Hematopoietic multipotent progenitor cell (in vitro differentiated cells): ENCODE data around the gene TRIM45. TPM values are rescaled to one million over a fixed set of nuclear protein-coding genes. Genes with fewer than 3 reads are reported as not detected.
"Not testable (repeated sequence)": the region's sequence is repeated elsewhere in the genome, so short reads cannot be mapped to it uniquely, and the experiment has no call there.

Experiments
- DNase-seq, 3 donors: peaks; one replicate each; pipeline ENCODE4 v3.0.0-alpha.2; 2011 to 2015; ENCODE audit warnings: low read depth in 2 of 3, low spot score in 2 of 3
- total RNA-seq: library from RNA; depleted of rRNA; stranded (reverse); fragments of >200 nt; gene quantifications from one replicate; pipeline ENCODE4 v1.2.3, GENCODE V29; 2012

TRIM45 gene
- total RNA-seq, 1 donor = 7.0 TPM

GRCh38 chr1:117136749-117137148 lies 15.2 kb upstream of the TRIM45 start:
- no peak for DNase-seq

GRCh38 chr1:117135329-117135728 lies 13.8 kb upstream of the TRIM45 start:
- no peak for DNase-seq

GRCh38 chr1:117130526-117130925 lies 9.0 kb upstream of the TRIM45 start:
- no peak for DNase-seq

- DNase-seq = peak in 1 of 3 donors; percentile 71
Measured at GRCh38 chr1:117128323-117129079, 7.0 kb upstream of the TRIM45 start.

- DNase-seq = no peak
Measured at GRCh38 chr1:117127795-117128194, 6.2 kb upstream of the TRIM45 start.

- DNase-seq = no peak
Measured at GRCh38 chr1:117124661-117125060, 3.1 kb upstream of the TRIM45 start.

- no peak for DNase-seq
Measured at GRCh38 chr1:117123274-117123673, 1.7 kb upstream of the TRIM45 start.

- no peak for DNase-seq
Measured at GRCh38 chr1:117122330-117123025, 929 bp upstream of the TRIM45 start.

- no peak for DNase-seq
Measured at GRCh38 chr1:117120774-117121588, 568 bp downstream of the TRIM45 start.

- DNase-seq = not testable (repeated sequence)
Measured at GRCh38 chr1:117119144-117119543, 2.4 kb downstream of the TRIM45 start.

GRCh38 chr1:117118137-117118536 lies 3.4 kb downstream of the TRIM45 start:
- no peak for DNase-seq

- no peak for DNase-seq
Measured at GRCh38 chr1:117117697-117118096, 3.9 kb downstream of the TRIM45 start.

- DNase-seq = no peak
Measured at GRCh38 chr1:117116784-117117130, 4.8 kb downstream of the TRIM45 start.

GRCh38 chr1:117116090-117116783 lies 5.3 kb downstream of the TRIM45 start:
- no peak for DNase-seq

GRCh38 chr1:117114877-117115276 lies 6.7 kb downstream of the TRIM45 start:
- peak in 1 of 3 donors; percentile 55 for DNase-seq

- DNase-seq = no peak
Measured at GRCh38 chr1:117113199-117113598, 8.3 kb downstream of the TRIM45 start.

- DNase-seq = no peak
Measured at GRCh38 chr1:117112047-117112717, 9.4 kb downstream of the TRIM45 start.

GRCh38 chr1:117110774-117111173 lies 10.8 kb downstream of the TRIM45 start:
- no peak for DNase-seq

- DNase-seq = no peak
Measured at GRCh38 chr1:117107364-117107763, 14.2 kb downstream of the TRIM45 start.

- no peak for DNase-seq
Measured at GRCh38 chr1:117106478-117106877, 15.1 kb downstream of the TRIM45 start.
